Keratinocyte (primary cell): ENCODE results near the gene HTR2C.

Source experiments
- EZH2 ChIP-seq: IDR thresholded peaks from one replicate; pipeline ENCODE4 v1.6.1; 2012; ENCODE audit warnings: inconsistent platforms, mild to moderate bottlenecking, low read length, moderate library complexity
- TF ChIP-seq, protein P1 (sequence below), 3 experiments: IDR thresholded peaks in 1 of 3; conservative IDR thresholded peaks in 1 of 3; optimal IDR thresholded peaks in 1 of 3; 2 replicates in 2 of 3; 3 replicates in 1 of 3; pipeline versions ENCODE3 to v1.5.1; 2011; ENCODE audit warnings: low read length in 3 of 3, mild to moderate bottlenecking in 3 of 3, moderate library complexity in 2 of 3, control low read depth in 1 of 3, inconsistent platforms in 1 of 3; ENCODE audit not compliant: insufficient read depth in 2 of 3; ENCODE audit errors: extremely low read depth in 1 of 3

DNA sequence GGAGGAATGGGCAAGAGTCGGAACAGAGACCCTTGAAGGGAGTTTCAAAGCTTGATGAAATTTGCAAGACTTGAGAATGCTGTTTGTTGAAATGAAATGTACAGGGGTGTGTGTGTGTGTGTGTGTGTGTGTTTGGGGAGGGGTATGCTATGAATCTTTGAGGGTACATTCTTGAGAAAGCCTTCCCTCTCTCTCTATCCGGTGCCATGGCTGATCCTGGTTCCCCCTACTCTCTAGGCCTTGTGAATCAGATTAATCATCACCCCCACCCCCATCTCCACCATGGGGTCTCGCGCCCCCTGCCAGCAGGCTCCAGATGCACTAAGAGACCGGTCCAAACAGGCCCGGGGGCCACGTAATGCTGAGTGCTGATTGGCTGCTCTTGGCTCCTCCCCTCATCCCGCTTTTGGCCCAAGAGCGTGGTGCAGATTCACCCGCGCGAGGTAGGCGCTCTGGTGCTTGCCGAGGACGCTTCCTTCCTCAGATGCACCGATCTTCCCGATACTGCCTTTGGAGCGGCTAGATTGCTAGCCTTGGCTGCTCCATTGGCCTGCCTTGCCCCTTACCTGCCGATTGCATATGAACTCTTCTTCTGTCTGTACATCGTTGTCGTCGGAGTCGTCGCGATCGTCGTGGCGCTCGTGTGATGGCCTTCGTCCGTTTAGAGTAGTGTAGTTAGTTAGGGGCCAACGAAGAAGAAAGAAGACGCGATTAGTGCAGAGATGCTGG is at the start of gene HTR2C:
- TF ChIP-seq, protein P1, sequence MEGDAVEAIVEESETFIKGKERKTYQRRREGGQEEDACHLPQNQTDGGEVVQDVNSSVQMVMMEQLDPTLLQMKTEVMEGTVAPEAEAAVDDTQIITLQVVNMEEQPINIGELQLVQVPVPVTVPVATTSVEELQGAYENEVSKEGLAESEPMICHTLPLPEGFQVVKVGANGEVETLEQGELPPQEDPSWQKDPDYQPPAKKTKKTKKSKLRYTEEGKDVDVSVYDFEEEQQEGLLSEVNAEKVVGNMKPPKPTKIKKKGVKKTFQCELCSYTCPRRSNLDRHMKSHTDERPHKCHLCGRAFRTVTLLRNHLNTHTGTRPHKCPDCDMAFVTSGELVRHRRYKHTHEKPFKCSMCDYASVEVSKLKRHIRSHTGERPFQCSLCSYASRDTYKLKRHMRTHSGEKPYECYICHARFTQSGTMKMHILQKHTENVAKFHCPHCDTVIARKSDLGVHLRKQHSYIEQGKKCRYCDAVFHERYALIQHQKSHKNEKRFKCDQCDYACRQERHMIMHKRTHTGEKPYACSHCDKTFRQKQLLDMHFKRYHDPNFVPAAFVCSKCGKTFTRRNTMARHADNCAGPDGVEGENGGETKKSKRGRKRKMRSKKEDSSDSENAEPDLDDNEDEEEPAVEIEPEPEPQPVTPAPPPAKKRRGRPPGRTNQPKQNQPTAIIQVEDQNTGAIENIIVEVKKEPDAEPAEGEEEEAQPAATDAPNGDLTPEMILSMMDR (optimal IDR thresholded peaks at IDR 0.05 in 1 of 3, IDR thresholded peaks at IDR 0.05 in 1 of 3, conservative IDR thresholded peaks at IDR 0.05 in 1 of 3; ENCODE audit: extremely low read depth in 1 of 3, insufficient read depth in 2 of 3, low read length in 3 of 3), result no peak
- peak; percentile 62 for TF ChIP-seq EZH2
